Brain microvascular endothelial cell (primary cell): ENCODE measurements around the gene ESYT2.
"Not testable (repeated sequence)": the region's sequence is repeated elsewhere in the genome, so short reads cannot be mapped to it uniquely, and the experiment has no call there.

ENCODE experiments used
- DNase-seq: peaks from one replicate; pipeline ENCODE4 v3.0.0-alpha.2; 2020
- H3K27ac ChIP-seq: fragments of 250-450 bp; sonication (Bioruptor Pico); 2 replicates; pipeline ENCODE4 v1.5.1; 2020; ENCODE audit warnings: mild to moderate bottlenecking, moderate library complexity
- H3K27me3 ChIP-seq: fragments of 250-450 bp; sonication (Bioruptor Pico); replicated peaks from 2 replicates; pipeline ENCODE4 v1.5.1; 2020; ENCODE audit warnings: mild to moderate bottlenecking
- H3K36me3 ChIP-seq: fragments of 250-450 bp; sonication (Bioruptor Pico); replicated peaks from 2 replicates; pipeline ENCODE4 v1.5.1; 2020; ENCODE audit warnings: mild to moderate bottlenecking
- H3K4me3 ChIP-seq: 2 replicates; pipeline ENCODE4 v1.5.1; 2011; ENCODE audit warnings: low read depth, mild to moderate bottlenecking, control low read depth, low read length, moderate library complexity
- CTCF ChIP-seq: IDR thresholded peaks from 2 replicates; pipeline ENCODE4 v1.5.1; 2011; ENCODE audit warnings: low read depth, mild to moderate bottlenecking, moderate library complexity, low read length, control low read depth, inconsistent platforms; ENCODE audit errors: missing control alignments
- in situ Hi-C: cut with HindIII; loops from 2 replicates; pipeline ENCODE4 v1.10.0; 2017; ENCODE audit warnings: low sequenced_read_pairs, low pct_ligation_motif_present

ESYT2 gene

GRCh38 chr7:158706273-158706704, 123.0 kb downstream of the ESYT2 start:
- TF ChIP-seq CTCF, result no peak
- no peaks in the 10 kb centered on the region for H3K27me3 ChIP-seq
- DNase-seq, result no peak
- no peak overlapping the region for H3K4me3 ChIP-seq
- in situ Hi-C loops, result no loop called here
- no peaks in the 10 kb centered on the region for H3K36me3 ChIP-seq
- H3K27ac ChIP-seq, result no peak overlapping the region

- Histone ChIP-seq H3K27ac (peak overlapping the region; percentile 48), H3K27me3 (no peaks in the 10 kb centered on the region), H3K36me3 (no peaks in the 10 kb centered on the region), H3K4me3 (peak overlapping the region; percentile 68)
- in situ Hi-C loops, result no loop called here
- TF ChIP-seq CTCF, result no peak
- DNase-seq, result no peak
Observed at GRCh38 chr7:158705234-158705850, 124.0 kb downstream of the ESYT2 start.

GRCh38 chr7:158704524-158705233, 124.6 kb downstream of the ESYT2 start, which contains the start of gene NCAPG2:
TSS of gene NCAPG2 (minus strand) at chr7:158704804. CDS start at chr7:158701899, 2,905 bp downstream.
- H3K27ac ChIP-seq, result peak within 1 kb of the TSS; percentile 48
- H3K27me3 ChIP-seq, result no peaks in the 10 kb centered on the region
- in situ Hi-C loops, result no loop called here
- TF ChIP-seq CTCF, result peak; percentile 19
- H3K36me3 ChIP-seq, result no peaks in the 10 kb centered on the region
- peak within 1 kb of the TSS; percentile 93 for H3K4me3 ChIP-seq
- DNase-seq, result peak; percentile 93

- DNase-seq, H3K36me3 ChIP-seq, in situ Hi-C loops, H3K27me3 ChIP-seq: not testable (repeated sequence)
- H3K4me3 ChIP-seq, result peak overlapping the region; percentile 93
- H3K27ac ChIP-seq, result peak overlapping the region; percentile 38
Observed at GRCh38 chr7:158703679-158704523, 125.4 kb downstream of the ESYT2 start.

GRCh38 chr7:158702944-158703343, 126.4 kb downstream of the ESYT2 start:
- H3K27ac ChIP-seq, result no peak overlapping the region

More at GRCh38 chr7:158702944-158703343, 126.4 kb downstream of the ESYT2 start:
- H3K36me3 ChIP-seq, result no peaks in the 10 kb centered on the region
- in situ Hi-C loops, result no loop called here
- no peak for TF ChIP-seq CTCF
- DNase-seq, result no peak
- H3K4me3 ChIP-seq, result no peak overlapping the region
- no peaks in the 10 kb centered on the region for H3K27me3 ChIP-seq
